GM12892 (cell line): ENCODE measurements around the gene RASSF3.
"Not testable (repeated sequence)": the region's sequence is repeated elsewhere in the genome, so short reads cannot be mapped to it uniquely, and the experiment has no call there.

Experiments used
- DNase-seq: peaks from one replicate; pipeline ENCODE4 v3.0.0; 2011; ENCODE audit not compliant: insufficient read length
- FAIRE-seq: peaks from 2 replicates; lab custom pipeline; 2011; peaks lifted over from hg19 to GRCh38; lab: Jason Lieb, UNC
- POLR2A ChIP-seq: IDR thresholded peaks from 2 replicates; pipeline ENCODE4 v1.6.1; 2011; ENCODE audit warnings: low read depth, low read length, control low read depth
- POLR2AphosphoS5 ChIP-seq: IDR thresholded peaks from 2 replicates; pipeline ENCODE4 v1.6.1; 2011; ENCODE audit warnings: low read depth, low read length, control low read depth
- TAF1 ChIP-seq: IDR thresholded peaks from 2 replicates; pipeline ENCODE4 v1.6.1; 2011; ENCODE audit warnings: low read depth, mild to moderate bottlenecking, control low read depth, low read length, borderline replicate concordance

Gene RASSF3

DNA sequence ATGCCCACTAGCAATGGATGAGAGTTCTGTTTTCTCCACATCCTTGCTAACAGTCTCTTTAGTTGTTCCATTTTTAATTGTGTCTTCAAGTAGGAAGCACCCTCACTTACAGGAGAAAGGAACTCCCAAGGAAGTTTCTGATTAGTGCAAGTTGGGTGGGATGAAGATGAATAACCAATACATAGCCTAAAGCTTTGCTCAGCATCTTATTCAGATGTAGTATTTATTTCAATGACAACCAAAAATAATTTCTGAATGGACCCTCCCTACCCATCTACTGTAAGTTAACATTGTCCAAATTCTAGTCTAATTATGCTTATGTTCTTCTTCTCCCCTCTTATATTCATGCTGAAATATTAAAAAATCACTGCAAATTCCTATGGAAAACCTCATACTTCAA lies 36.0 kb downstream of the RASSF3 start:
- DNase-seq, result no peak
- no peak for FAIRE-seq
- TF ChIP-seq POLR2A, result no peak
- TF ChIP-seq POLR2AphosphoS5, result no peak
- TF ChIP-seq TAF1, result no peak

DNA sequence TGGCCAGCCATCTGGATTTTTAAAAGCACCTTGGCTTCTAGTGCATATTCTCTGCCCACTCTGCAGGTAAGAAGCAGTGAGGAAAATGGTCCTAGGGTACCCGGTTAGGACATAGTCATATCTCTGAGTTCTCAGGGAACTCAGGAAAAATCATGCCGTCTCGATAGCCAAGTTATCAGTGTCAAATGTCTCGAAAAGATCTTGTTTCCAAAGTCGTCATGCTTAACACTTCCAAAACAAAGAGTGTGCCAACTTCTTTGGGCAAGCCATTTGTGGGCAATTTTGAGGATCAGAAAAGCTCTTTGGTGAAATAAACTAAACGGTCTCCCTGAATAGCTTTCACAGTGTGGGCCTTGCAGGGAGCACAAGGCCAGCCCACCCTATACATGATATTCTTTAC lies 39.2 kb downstream of the RASSF3 start:
- TF ChIP-seq POLR2AphosphoS5 (no peak), POLR2A (no peak), TAF1 (no peak)
- no peak for DNase-seq
- no peak for FAIRE-seq

DNA sequence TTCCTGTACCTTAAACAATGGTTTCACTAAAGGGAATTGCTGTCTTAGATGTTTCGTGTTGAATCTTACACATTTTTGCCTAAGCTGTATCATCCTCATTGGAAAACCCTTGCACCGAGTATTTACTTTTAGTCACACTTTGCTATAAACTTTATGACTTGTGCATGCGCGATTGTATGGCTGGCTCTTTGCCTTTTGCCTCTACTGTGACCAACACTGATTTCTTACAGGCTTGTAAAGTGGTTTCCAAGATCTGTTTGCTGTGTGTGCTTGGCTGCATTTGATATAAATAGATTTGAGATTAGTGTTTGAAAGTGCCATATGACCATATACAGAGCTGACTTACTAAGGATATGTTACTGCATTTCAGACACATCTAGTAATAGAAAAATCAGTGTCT lies 40.5 kb downstream of the RASSF3 start:
- no peak for DNase-seq
- no peak for TF ChIP-seq POLR2A
- TF ChIP-seq POLR2AphosphoS5, result no peak
- no peak for TF ChIP-seq TAF1
- no peak for FAIRE-seq

DNA sequence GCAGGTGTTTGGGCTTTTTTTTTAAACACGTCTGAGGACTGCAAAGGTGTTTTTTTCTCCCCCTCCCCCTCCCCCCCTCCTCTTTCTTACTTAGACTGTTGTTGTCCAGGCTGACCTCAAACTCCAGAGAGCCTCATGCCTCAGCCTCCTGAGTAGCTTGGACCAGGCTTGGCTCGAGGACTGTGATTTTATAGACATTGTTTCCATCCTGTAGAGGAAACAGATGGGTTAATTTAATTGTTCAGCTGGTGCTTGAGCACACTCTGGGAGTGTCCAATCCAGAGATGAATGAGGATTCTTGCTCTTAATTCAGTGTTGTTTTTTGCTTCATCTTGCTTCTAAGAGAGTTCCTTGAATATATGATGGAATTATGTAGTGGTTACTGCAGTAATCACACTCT lies 42.1 kb downstream of the RASSF3 start:
- no peak for TF ChIP-seq POLR2AphosphoS5
- no peak for TF ChIP-seq TAF1
- TF ChIP-seq POLR2A, result no peak
- FAIRE-seq, result no peak

DNA sequence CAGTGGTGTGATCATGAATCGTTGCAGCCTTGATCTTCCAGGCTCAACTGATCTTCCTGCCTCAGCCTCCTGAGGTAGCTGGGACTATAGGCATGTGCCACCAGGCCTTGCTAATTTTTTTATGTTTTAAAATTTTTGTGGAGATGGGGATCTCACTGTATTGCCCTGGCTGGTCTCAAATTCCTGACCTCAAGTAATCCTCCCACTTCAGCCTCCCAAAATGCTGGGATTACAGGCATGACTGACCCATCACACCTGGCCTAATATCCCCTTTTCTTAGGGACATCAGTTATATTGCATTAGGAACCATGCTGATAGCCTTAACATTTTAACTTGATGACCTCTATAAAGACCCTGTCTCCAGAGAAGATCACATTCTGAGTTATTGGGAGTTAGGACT lies 42.8 kb downstream of the RASSF3 start:
- FAIRE-seq (no peak), DNase-seq (no peak)
- TF ChIP-seq POLR2AphosphoS5 (no peak), TAF1 (no peak), POLR2A (no peak)

More for the DNA sequence above, 42.1 kb downstream of the RASSF3 start:
- no peak for DNase-seq

DNA sequence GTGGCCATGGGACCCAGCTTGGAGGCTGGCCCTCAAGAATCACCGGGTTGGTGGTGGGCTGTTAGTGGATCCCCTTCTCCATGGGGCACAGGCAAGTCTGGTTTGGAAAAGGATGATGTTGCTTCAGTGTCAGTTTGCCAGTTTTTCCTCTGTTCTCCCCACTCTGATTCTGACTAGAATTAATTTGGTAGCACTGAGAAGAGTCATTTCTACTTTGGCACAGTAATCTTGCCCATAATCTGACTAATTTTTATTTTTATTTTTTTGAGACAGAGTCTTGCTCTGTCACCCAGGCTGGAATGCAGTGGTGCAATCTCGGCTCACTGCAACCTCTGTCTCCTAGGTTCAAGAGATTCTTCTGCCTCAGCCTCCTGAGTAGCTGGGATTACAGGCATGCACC lies 43.6 kb downstream of the RASSF3 start:
- DNase-seq, FAIRE-seq: not testable (repeated sequence)

DNA sequence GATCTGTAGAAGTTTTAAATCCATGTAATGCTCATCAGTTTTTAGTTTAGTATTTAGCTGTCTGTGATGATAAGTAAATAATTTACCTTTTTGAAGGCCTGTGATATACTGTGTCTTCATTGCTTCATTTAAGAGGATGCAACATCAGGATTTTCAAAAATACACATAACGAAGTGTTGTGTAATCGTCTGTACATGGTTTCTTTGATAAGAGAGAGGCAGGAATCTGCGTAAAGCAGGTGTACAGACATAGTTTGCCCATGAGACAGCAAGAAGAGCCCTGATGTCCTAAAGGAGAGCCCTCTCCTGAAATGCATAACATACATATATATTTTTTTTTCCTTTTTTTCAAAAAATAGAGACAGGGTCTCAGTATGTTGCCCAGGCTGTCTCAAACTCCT lies 44.8 kb downstream of the RASSF3 start:
- DNase-seq, result no peak
- TF ChIP-seq POLR2A (no peak), POLR2AphosphoS5 (no peak), TAF1 (no peak)
- no peak for FAIRE-seq

DNA sequence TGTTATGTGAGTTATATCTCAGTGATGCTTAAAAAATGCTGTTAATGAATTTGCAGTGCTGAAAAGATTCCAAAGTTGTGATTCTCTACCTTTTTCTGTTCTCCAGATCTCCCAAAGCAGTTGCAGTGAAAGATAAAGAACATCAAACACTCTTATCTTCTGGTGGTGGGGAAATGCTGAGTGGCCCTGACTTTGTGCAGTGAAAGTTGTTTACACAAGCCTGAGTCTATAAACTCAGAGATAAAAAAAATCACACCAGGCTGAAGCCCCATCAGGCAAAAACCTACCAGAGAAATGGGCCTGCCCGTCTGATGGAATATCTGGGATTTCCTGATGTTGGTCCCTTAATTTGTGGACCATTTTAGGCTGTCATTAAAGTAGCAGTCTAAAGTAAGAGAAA lies 46.1 kb downstream of the RASSF3 start:
- no peak for FAIRE-seq
- TF ChIP-seq TAF1 (no peak), POLR2AphosphoS5 (no peak), POLR2A (no peak)
- no peak for DNase-seq

DNA sequence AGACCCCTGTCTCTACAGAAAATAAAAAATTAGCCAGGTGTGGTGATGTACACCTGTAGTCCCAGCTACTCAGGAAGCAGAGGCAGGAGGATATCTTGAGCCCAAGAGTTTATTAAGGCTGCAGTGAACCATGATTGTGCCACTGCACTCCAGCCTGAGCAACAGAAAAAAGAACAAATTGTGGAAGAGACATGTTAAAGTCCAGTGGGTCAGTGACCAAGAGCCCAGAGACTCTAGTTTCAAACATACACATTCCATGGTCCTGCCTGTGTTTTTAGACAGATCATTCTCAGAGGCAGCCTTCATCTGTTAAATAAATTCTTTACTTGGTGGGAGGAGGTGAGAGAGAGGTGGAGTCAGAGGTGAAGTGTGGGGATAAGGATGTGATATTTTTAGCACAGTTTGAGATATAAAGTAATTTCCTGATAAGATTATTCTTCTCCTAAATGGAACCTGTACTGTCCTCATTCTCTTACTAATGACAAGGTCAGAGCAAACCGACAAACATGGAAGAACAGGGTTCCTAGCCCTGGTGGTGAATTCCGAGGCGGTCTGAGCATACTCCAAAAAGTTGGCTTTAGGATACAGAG lies 48.7 kb downstream of the RASSF3 start:
- no peak for DNase-seq
- FAIRE-seq, result no peak
- no peak for TF ChIP-seq TAF1
- no peak for TF ChIP-seq POLR2A
- TF ChIP-seq POLR2AphosphoS5, result no peak

DNA sequence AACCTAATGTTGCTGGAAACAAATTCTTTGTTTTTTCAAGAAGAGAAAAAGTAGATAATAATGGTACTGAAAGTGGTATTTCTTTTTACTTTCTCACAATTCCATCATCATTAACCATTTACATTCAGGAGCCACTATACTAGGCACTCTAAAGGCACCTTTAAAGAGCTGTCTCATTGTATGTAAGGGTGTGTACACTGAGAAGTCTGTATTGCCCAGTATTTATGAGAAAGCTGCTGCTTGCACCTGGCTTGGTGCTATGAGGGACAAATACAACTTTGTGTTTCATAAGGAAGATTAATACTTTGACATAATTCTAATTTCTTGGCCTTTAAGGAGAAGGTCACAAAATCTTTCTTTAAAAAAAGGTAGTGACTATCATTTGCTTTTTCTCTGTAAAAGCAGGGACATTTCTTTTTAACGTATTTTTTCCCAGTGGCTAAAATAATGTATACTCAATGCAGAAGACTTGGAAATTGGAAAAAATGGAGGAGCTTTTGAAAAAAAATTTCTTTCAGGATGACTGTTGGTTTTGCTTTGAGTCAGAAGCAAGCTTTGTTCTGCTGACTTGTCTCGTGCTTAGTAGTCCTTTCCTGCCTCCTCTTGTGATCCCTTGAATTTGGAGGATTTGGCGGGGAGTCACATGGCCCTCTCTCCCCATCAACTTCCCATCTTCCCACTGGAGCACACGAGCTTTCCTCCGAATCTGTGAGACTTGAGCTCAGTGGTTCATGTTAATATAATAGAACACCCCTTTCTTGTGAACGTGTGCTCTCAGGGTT lies 50.1 kb downstream of the RASSF3 start:
- DNase-seq (no peak), FAIRE-seq (peak; percentile 21)
- TF ChIP-seq POLR2AphosphoS5 (no peak), POLR2A (no peak), TAF1 (no peak)

DNA sequence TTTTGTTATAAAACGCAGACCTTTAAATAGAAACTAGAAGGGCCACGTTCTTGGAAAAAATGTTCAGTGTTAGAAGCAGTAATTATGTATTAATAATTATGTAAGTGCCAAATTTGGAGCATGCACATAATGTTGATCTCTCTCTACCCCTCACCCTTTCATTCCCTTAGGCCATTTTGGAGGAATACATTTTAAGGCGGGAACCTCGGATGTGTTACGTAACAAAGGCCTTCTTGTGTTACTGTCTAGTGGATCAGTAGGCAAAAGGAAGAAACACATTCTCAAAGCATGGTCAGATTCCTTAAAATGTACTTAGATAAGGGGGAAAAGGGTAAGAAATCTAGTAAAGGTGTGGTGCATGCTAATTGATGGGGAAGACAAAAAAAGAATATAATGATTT lies 52.7 kb downstream of the RASSF3 start:
- DNase-seq (no peak), FAIRE-seq (no peak)
- TF ChIP-seq TAF1, result no peak
- no peak for TF ChIP-seq POLR2AphosphoS5
- no peak for TF ChIP-seq POLR2A

DNA sequence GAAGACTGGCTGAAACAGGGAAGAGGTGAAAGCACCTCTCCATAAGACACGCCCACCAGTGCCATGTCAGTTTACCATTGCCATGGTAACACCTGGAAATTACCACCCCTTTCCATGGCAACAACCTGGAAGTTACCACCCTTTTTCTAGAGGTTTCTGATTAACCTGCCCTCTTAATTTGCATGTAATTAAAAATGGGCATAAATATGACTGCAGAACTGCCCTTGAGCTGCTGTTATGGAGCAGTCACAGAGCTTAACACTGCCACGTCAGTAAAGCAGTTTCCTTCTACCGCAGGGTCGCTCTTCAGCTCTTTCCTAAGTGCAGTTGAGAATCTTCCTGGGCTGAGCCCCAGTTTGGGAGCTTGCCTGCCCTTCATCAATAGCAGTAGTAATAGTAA lies 55.2 kb downstream of the RASSF3 start:
- DNase-seq (no peak), FAIRE-seq (peak; percentile 69)
- TF ChIP-seq POLR2AphosphoS5, result peak; percentile 97
- TF ChIP-seq TAF1, result 0 out of 2 replicates have a peak, but pooled peaks have one; percentile 38
- TF ChIP-seq POLR2A, result peak; percentile 97
